Activated CD8-positive, alpha-beta memory T cell treated with anti-CD3 and anti-CD28 coated beads, Interleukin-2, amount 50 U/mL, for 4 hours (primary cell): ENCODE measurements around the gene RELB.

ENCODE experiments used
- DNase-seq: peaks from one replicate; pipeline ENCODE4 v3.0.0-alpha.2; 2020

The RELB gene

DNA sequence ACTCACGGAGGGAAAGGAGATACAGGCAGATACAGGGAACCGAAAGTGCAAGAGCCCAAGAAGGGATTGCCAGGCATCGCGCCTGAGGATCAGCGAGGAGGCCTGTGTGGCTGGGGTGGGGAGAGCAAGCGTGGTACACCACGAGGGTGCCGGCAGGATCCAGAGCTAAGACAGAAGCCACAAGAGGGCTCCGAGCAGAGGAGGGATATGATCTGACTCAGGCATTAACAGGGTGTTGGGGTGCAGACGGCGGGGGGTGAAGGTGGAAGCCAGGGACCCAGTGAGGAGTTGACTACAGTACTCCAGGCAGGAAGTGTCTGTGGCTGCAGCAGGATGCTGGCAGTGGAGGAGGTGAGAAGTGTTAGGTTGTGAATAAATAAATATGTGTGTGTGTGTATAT is 86.3 kb downstream of the RELB start:
- DNase-seq, result peak; percentile 52
